Stimulated activated naive CD4-positive, alpha-beta T cell treated with Interleukin-2 at 50 U/mL for 16 hours (primary cell): Measurements from ENCODE around the gene ITGB7.
A peak's percentile ranks its signal among the peaks of the same experiment; 100 is the strongest.

Experiments used
- DNase-seq: peaks from one replicate; lab custom pipeline; 2025; lab: John Stamatoyannopoulos, UW

Gene ITGB7, protein sequence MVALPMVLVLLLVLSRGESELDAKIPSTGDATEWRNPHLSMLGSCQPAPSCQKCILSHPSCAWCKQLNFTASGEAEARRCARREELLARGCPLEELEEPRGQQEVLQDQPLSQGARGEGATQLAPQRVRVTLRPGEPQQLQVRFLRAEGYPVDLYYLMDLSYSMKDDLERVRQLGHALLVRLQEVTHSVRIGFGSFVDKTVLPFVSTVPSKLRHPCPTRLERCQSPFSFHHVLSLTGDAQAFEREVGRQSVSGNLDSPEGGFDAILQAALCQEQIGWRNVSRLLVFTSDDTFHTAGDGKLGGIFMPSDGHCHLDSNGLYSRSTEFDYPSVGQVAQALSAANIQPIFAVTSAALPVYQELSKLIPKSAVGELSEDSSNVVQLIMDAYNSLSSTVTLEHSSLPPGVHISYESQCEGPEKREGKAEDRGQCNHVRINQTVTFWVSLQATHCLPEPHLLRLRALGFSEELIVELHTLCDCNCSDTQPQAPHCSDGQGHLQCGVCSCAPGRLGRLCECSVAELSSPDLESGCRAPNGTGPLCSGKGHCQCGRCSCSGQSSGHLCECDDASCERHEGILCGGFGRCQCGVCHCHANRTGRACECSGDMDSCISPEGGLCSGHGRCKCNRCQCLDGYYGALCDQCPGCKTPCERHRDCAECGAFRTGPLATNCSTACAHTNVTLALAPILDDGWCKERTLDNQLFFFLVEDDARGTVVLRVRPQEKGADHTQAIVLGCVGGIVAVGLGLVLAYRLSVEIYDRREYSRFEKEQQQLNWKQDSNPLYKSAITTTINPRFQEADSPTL

DNA sequence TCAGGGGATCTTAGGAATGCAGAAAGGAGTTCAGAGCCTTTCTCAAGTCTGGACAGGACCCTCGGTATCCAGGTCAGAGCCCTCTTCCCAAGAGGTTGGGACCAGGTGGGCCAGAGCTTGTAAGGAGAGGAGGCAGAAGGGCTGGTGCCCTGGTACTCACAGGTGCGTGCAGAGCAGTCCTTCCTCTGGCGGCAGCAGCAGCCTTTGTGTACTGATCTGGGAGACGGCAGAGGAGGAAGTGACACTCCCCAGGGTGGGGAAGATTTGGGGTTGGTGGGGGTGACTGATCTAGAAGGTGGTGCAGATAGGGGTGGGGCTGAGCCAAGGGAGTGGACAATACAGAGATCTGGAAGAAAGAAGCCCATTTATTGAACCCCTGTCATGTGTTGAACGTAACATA lies at the start of gene ITGB7:
TSS of gene ITGB7 (minus strand) at position 210 of the 400 bp plus-strand sequence. CDS start 6,808 bp downstream, outside the sequence.
- DNase-seq, result peak; percentile 54

DNA sequence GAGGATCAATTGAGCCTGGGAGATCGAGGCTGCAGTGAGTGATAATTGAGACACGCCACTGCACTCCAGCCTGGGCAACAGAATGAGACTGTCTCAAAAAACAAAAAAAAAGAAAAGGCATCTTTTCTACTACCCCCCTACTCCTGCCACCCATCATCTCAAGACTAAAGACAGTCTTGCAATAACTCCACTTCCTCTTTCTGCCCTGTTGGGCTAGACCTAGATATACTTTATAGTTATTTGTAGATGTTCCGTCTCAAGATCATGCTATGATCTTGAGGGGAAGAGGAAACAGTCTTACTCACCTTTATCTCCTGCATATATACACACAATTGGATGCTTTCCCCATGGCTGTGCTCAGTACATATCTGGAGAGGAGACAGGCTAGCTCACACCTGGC lies 48.9 kb upstream of the ITGB7 start:
- no peak for DNase-seq

DNA sequence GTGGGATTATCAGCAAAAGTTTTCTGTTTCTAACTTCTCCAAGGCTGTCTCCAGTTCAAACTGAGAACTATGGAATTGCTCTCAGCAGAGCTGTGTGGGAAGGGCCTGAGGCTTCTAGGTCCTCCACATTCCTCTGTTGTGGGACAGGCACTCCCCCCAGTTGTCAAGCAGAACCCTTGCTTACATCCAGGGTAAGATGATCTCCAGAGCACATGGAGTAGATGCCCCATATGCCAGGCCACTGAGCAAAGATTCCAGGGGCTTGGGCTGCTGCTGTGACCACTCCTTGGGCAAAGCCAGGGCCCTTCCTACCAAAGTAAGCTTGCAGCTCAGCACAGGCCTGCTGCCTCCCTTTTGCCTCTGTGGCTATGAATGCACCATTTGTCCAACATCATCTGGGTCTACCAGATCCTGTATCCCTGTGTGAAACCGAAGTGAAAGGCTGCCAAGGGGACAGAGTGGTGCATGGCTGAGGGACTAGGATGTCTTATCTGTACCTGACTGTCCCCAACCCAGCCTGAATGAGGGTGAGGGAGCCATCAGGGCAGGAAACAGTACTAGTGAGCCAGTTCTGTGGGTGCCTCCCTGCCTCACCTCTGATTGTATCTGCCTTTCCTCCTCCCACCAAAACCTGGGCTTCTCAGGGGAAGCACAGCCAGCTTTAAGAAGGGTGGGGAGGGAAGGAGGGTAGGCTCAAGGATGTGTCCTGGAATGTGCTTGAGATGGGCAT lies 47.9 kb upstream of the ITGB7 start:
- no peak for DNase-seq

DNA sequence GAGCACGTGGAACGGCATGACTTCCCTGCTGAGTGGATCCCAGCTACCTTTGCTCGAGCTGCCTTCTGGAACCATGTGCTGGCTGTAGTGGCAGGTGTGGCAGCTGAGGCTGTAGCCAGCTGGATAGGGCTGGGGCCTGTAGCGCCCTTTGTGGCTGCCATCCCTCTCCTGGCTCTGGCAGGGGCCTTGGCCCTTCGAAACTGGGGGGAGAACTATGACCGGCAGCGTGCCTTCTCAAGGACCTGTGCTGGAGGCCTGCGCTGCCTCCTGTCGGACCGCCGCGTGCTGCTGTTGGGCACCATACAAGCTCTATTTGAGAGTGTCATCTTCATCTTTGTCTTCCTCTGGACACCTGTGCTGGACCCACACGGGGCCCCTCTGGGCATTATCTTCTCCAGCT lies 46.2 kb upstream of the ITGB7 start:
- no peak for DNase-seq

DNA sequence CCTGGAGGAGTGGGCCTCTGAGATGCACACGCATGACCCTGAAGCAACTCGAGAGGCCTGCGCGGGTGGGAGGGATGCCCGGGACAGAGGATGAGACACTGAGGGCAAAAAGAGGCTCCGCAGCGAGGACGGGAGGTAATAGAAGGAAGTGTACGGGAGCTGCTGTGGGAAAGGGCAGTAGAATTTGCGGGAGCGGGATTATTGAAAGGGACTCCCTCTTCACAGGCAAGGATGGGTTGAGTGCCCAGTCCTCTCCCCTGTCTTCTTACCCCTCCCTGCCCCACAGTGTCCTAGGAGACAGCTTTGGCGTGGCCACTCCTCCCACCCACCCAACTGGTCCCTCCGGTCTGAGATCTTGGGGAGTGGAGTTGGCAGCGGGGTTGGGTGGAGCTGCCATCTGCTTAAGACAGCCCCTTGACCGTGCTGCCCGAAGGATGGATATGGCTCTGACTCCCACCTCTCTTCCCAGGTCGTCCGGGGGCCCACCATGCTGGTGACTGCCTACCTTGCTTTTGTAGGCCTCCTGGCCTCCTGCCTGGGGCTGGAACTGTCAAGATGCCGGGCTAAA lies 45.4 kb upstream of the ITGB7 start:
- no peak for DNase-seq

DNA sequence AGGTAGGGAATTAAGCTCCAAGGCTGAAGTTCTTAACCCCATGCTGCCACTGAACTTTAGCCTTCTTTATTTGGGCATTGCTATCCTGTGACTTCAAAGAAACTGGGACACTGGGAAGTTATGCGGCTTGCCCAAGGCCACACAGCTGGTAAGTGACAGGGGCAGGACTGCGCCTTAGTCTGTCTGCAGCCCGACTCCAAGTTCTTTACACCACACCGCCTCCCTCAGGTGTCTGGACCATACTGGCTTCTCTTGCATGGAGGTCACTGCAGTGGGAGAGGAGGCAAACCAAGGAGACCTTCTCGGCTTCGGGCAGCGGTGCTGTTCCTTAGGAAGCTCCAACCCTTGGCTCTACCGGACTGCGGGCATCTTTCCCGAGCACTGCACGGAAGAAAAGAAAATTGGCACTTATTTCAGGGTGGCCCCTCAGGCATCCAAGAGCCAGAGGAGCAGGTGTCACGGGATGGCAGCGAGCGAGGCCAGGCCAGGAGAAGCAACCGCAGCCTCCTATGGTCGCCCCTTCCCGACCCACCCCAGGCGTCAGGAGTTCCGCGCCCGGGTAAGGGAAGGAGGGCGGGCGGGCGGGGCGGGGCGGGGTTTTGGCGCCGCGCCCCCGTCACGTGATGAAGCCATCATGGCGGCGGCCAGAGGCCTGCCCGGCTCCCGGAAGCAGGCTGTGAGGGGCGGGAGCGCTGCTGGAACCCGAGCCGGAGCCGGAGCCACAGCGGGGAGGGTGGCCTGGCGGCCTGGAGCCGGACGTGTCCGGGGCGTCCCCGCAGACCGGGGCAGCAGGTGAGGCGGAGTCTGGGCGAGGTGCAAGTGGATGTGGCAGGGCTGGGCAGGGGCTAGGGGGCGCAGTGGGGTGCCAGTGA lies 44.7 kb upstream of the ITGB7 start:
- peak; percentile 65 for DNase-seq

DNA sequence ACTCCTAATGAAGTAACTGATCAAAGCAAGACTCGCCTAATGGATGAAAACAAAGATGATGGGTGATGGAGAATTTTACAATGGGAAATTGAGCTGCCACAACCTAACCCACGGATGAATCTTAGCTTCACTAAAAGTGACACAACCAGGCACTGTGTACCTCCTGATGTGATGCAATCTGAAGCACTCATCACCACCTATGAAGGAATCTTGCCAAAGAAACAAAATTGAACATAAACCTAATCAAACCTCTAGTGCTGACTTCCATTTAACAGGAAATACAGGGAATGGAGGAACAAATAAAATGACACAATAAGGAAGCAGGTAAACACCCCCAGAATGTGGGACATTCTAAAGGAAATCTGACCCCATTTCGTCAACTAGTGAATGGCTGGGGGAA lies 38.2 kb upstream of the ITGB7 start:
- DNase-seq, result no peak

DNA sequence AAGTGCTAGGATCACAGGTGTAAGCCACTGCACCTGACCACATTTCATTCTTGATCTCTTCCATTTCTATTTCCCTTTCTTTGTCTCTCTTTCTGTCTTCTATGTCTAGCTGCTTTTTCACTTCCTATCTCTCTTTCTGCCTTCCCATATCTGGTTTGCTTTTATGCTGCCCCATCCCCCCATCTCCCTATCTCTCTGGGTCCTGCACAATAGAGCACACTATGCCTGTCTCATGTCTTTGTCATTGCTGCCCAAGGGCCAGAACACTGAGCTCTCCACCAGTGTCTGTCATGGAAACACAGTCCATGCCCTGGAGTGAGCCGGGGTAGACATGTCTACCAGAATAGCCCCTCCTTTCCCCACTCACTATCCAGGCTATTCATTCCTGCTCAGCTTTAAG lies 37.3 kb upstream of the ITGB7 start:
- no peak for DNase-seq

DNA sequence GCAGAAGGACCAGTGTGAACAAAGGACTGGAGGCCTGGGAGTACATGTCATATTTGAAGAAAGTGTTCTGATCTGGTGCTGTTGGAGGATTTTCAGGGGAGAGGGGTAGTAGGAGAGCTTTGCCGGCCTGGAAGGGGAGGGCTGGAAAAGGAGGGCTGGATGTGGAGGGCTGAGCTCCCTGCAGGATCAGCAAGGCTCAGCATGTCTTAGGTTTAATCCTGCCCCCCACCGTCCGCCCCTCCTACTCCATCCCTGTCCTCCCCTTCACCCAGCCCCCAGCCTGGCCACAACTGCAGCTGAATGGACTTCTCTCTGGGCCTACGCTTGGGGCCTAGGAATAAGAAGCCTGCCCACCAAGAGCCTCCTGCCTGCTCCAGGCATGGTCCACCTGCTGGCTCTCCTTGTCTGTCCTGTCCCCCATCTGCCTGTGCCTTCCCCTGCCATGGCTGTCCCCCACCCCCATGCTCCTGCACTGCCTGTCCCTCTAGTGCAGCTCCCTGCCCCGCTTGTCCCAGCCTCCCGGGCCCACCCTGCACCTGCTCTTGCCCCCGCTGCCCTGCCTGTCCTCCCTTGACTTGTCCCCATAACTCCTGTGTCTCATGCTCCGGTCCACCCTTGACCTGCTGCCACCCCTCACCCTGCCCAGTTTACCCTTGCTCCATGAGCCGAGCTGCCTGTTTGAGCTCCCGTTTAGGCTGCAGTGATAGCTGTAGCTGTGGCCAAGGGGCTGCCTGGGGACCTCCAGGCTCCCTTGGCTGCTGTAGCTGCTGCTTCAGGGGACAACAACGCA lies 34.8 kb upstream of the ITGB7 start:
- DNase-seq, result no peak

DNA sequence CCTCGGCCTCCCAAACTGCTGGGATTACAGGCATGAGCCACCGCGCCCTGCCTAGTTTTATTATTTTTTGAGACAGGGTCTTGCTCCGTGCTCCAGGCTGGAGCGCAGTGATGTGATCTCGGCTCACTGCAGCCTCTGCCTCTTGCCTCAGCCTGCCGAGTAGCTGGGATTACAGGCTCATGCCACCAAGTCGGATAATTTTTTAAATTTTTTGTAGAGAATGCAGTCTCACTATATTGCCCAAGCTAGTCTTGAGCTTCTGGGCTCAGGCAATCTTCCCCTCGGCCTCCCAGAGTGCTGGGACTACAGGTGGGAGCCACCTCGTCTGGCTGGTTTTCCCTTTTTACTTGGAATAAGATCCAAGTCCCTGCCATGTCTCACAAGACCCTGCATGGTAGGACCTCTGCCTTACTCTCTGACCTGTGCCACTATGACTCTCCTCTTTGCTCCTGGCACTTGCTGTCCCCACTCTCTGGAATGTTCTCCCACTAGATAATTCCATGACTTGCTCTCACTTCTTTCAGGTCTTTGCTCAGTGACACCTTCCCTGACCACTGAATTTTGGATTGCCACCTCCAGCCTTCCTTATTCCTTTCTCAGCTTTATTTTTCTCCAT lies 32.7 kb upstream of the ITGB7 start:
- no peak for DNase-seq

DNA sequence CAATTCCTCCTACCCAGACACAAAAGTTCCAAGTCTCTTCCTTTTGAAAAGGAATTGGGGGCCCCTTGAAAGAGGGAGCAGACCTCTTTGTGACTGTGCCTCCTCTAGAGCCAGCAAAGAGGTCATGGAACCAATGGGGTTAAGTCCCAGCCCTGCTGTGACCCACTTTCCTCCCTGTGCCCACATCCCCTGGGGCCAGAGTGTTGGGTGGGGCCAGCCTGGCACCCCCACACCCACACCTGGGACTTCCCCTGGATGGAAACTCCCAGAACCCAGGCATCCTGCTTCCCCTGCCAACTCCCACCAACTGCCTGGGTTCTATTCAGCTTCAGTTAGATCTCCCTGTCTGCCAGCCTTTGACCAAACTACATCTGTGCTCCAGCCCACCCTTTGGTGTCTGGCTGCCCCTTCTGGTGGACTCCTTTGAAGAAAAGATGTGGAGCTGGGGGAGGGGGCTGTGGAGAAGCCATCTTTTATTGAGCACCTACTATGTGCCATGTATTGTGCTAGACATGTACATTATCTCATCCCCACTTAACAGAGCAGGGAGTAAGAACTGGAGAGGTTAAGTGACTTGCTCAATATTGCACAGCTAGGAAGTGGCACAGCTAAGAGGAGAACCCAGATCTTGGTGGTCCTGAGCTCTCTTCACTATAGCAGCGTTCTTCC lies 29.5 kb upstream of the ITGB7 start:
- peak; percentile 63 for DNase-seq

DNA sequence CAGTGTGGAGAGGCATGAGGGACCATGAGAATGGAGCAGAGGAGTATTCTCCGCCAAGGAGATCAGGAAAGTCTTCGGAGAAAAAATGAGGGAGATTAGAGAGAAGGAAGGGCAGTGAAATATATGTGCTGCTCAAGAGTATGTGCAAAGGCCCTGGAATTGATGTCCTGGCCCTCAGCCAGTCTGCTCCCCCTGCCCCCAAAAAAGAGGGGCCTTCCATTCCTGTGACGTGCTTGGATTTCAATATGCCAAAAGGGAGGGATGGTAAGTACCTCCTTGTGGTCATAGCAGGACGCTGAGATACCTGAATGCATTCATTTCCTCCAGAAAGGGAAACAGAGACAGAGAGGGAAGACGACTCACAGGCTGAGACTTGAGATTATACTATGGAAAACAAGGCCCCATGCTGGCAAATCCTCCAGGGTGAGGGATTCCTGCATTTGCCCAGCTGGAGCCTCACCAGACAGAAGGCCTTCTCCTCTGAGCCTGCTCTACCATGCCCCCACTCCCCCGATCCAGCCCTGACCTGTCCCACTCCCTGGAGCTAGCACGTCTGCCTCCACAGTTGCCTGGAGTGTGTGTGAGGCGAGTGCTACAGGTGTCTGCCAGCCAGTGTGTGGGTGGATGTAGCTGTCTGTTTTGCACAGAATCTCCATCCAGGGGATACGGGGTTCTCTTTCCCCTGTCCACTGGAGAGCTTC lies 28.8 kb upstream of the ITGB7 start:
- DNase-seq, result peak; percentile 39

DNA sequence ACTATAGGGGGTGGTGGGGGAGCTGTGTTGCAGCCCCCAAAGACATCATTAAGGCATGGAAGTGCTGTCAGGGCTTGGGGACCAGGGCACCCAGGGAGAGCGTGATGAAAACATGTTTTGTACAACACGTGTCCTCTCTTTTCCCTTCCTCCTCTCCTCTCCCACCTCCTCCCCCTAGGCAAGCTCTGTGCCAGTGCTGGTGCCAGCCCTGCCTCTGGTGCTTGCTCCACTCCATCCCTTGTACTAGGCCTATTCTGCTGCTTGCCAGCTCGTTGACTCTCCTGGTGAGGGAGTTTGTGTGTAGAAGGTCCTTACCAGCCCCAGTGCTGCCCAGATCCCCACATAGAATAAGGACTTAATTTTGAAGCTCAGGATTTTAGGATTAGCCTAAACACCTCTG lies 28.1 kb upstream of the ITGB7 start:
- DNase-seq, result no peak

DNA sequence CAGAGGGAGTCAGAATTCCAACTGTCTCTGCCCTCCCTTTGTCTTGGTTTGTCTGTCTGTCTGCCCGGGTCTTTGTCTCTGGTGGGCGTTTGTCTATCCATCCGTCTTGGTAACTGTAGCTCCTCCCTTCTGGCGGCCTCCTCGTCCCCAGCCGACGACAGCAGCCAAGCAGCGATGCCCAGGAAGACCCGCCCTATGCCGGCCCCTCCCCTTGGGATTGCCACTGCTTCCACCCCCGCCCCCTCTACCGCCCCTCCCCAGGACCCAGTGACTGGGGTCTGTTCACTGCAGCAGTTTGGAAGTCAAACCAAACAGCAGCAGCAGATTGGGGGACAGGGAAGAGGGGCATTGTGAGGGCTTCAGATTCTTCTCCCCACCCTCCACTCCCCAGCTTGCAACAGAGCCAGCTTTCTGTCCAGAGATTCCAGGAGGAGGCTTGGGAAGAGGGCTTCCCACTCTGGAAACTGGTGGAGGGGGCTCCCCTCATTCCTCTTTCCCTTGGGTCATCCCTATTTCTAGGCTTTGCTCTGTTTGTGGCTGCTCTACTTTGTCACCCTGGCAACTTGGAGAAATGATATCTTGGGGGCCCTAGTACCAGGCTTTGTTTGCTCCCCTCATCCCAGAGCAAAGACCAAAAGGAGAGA lies 27.3 kb upstream of the ITGB7 start:
- DNase-seq, result peak; percentile 6

DNA sequence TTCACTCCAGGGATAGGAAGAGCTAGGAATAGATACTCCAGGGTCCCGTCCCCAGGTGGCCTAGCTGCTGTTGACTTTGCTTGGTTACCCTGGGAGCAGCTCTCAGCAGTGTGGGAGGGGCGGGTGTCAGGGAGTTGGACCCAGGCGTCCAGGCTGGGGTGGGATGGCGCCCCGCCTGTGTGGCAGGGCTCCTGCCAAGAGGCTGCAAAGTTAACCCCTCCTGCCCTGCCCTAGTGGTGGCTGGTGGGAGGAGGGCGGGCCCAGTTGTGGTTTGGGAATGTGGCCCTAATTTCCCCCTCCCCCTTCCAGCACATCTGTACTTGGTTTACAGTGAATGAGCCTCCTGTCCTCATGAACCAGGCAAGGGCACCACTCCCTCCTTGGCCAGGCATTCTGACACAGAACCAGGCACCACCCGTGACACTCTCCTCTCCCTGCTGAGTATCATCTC lies 26.6 kb upstream of the ITGB7 start:
- DNase-seq, result no peak

DNA sequence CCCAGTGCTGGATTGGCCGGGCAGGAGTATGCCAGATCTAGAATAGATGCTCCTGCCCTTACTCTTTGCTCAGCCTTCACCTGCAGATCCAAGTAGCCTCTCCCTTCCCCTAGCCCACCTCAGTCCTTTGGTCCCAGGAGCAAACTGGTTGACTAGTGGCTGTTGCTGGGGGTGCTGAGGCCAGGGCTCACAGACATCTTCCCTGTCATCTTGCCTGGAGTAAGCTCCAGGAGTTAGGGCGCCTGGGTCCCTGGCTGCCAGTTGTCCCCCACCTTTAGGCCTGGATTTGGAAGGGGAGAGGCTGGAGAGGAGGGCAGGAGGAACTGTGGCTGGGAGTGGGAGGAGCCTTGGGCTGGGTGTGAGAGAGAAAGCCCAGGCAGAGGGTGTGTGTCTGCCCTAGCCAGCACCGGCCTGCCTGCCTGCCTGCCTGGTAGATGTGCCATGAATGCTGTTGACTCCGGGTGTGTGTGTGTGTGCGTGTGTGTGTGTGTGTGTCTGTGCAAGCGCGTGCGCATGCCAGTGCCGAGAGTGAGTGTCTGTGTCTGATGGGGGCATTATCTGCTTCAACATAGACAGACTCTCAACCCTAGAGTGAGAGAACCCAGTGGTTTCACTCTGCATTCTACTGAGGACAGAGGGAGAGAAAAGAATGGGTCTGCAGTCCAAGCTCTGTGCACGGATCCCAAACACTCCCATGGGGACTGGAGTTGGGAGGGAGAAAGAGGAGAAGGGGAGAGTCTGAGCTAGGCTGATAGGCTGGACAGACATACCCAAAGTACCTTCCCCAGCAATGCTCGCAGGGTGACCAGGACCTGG lies 25.8 kb upstream of the ITGB7 start:
- peak; percentile 28 for DNase-seq

DNA sequence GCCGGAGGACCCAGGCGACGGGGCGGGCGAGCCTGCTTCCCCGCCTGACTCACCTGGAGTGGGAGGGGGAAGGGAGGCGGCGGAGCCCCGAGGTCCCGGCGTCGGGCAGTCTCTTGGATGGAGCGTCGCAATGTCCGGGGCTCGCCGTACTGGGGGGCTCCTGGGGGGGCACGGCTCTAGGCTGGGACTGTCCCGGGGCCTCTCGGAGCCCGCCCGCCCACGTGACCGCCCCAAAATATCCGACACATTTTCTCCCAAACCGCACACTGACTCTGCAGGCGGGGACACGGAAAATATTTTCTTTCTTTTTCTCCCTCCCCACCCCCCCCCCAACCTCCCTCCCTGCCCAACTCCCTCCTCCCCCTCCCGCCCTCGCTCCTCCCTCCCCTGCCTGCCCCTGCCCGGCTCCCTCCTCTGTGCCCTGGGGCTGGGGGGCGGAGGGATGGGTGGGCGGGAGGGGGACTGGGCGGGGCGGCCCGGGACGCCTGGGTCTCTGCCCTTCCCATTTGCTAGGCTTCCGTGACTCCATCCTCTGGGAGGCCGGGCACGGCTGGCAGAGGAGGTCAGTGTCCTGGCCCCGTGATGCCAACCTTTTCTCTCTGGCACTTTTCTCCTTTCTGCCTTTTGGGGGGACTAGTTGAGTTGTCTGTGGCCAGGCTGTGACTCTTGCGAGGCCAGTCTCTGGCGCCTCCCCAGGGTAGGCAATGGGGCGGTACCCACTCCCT lies 25.0 kb upstream of the ITGB7 start, which contains the start of gene RARG:
TSS of gene RARG (minus strand) at position 289 of the 725 bp plus-strand sequence. CDS start 4,664 bp downstream, outside the sequence.
- DNase-seq, result peak; percentile 86
